NOMO-1 treated with DMSO at 0.1 percent for 48 hours (cell line): ENCODE results near the gene FOXP4.
A peak's percentile ranks its signal among the peaks of the same experiment; 100 is the strongest.

Experiments used
- DNase-seq: peaks from one replicate; lab custom pipeline; 2025; ENCODE audit not compliant: unreplicated experiment; lab: John Stamatoyannopoulos, UW

The FOXP4 gene

GRCh38 chr6:41546866-41547798, 951 bp downstream of the FOXP4 start:
- DNase-seq, result peak; percentile 5

- no peak for DNase-seq
Observed at GRCh38 chr6:41547799-41548097, 1.6 kb downstream of the FOXP4 start.

GRCh38 chr6:41548098-41548840, 2.1 kb downstream of the FOXP4 start:
- no peak for DNase-seq

DNA sequence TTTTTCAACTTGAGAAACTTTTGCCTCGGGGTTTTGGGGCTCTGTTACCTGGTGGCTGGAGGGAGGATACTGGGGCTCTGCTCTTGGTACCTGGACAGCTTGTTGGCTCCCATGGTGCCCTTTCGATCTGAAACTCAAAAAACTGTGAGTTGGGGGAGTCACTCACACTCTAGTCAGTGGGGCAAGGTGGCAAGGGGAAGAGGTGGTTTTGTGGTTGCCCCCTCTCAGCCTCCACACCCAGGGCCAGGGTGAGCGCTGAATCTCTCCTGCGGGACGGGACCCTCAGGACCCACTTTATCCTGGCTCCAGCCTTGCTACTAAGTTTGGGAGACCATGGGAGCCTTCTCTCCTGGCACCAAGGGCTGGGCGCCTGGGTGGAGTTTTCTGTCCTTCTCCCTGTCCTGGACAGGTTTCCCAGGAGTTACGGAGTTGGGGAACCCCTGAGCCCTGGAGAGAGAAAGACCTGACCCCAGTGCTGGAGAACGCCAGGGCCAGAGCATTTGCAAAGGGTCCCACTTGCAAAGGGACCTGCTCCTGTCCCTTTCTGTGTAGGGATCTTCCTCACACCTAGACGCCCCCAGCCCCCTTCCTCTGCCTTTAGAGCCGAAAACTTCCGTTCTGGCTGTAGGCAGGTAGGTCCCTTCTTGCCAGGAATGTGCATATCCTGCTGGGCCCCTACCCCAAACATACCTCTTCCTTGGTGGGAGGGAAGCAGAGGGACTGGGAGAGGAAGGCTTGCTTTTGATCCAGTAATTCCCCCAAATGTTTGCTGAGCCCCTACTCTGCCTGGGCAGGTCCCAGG, 2.9 kb downstream of the FOXP4 start:
- no peak for DNase-seq

DNA sequence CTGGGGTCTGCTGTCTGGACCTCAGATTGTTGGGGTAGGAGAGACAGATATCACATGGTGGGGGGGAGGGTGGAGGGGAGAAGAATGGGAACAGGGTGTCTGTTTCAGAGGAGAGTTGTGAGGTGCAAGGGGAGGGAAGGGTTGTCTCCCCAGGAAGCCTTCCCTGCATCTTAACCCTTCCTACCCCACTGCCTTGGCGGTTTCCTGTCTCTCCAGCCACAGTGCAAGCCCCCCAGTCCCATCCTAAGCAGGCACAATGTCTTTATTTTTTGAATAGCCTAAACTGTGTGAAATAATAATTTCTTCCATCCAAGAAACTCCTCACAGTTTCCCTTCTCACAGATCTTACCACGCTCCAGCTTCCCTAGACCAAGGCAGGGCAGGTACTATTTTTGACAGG, 3.5 kb downstream of the FOXP4 start:
- DNase-seq, result no peak

GRCh38 chr6:41551086-41551700, 5.0 kb downstream of the FOXP4 start:
- DNase-seq, result no peak

GRCh38 chr6:41551857-41552256, 5.7 kb downstream of the FOXP4 start:
- DNase-seq, result no peak

- no peak for DNase-seq
Observed at GRCh38 chr6:41552723-41553122, 6.5 kb downstream of the FOXP4 start.

DNA sequence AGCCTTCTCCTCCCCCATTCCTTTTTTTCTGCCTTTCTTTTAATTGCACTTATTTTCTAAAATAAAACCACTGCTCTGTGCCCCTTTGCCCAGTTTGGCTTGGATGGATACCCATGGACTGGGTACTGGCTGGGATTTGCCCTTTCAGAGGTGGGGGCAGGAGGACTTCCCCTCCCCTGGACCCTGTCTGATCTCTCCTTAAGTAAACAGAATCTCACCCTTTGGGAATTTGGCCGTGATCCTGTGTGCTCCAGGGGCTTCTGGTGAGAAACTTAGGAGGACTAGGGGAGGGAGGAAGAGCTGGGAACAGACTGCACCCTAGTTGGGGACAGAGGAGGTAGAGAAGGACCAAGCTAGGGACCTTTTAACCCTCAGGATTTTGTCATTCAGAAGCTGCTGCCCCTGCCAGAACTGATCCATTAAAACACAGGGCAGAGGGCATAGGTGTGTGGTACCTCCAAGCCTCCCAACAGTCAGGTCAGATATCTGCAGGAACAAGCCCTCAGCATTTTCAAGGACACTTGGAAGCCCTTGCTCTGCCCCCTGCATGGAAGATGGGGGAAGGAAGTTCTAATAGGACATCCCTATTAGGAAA, 7.3 kb downstream of the FOXP4 start:
- DNase-seq, result no peak

DNA sequence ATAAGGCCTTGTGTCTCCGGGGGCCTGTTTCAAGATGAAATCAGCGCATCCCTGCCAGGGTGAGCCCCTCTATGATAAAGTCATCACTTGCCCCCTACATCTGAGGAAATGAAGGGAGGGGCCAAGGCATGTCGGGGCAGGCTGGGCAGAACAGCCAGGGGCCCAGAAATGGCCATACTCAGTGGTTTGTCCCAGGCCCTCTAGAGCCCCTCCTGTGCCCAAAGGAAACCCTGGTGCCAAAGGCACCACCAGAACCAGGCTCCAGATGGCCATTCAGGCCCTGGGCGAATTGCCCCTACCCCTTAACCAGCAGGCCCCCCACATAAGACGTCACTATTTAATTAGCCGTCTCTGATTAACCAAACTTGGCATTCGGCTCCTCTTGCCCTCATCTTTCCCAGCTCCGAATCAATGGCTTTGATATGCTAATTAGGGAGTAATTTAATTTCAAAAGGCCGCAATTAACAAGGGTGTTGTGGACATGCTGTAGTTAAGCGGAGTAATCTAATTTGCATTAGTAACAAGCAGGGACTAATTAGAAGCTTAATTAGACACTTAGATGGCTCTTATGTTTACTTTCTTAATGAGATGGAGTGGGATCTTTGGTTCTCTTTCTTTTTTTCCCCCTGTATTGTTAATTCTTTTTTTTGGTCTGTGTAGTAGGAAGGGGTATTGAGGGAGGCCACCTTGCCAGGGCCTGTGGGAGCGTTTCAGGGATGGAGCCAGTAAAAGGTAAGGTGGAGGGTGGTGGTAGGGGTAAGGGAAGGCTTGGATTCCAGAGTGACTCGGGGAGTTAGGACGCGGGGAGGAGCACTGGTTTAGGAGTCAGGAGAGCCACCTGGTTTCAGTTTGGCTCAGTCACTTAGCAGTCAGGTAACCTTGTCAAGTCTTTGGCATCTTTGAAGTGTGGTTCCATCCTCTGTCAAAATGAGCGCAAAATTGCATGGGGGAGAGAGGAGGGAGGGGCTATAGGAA, 9.4 kb downstream of the FOXP4 start:
- DNase-seq, result no peak

GRCh38 chr6:41557335-41557734, 11.2 kb downstream of the FOXP4 start:
- no peak for DNase-seq

- no peak for DNase-seq
Observed at GRCh38 chr6:41558033-41558807, 12.0 kb downstream of the FOXP4 start.

DNA sequence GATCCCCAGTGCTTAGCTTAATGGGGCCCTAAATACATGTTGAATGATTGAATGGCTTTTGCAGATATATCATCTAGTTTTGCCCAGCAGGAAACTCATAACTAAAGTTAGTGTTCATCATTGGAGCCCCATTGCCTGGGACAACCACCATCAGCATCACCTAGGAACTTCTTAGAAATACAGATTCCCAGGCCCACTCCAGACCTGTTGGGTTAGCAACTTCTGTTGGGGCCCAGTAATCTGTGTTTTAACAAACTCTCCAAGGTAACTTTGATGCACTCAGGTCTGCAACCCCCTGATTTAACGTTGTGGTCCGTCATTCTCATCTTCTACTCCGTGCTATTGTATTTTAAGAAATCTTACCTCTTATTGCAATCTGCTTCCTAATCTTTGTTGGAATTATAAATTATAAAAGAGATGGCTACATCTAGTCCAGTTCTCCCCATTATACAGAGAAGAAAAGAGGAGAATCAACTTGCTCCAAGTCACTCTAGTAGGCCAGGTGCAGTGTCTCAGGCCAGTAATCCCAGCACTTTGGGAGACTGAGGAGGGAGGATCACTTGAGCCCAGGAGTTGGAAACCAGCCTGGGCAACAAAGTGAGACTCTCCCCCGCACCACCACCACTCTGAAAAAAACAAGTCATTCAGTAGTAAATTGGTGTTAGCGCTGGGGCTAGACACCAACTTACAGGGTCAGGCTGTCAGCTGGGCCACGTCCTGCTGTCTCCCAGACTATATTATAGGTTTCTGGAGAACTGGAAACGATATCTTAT, 13.7 kb downstream of the FOXP4 start:
- DNase-seq, result no peak

DNA sequence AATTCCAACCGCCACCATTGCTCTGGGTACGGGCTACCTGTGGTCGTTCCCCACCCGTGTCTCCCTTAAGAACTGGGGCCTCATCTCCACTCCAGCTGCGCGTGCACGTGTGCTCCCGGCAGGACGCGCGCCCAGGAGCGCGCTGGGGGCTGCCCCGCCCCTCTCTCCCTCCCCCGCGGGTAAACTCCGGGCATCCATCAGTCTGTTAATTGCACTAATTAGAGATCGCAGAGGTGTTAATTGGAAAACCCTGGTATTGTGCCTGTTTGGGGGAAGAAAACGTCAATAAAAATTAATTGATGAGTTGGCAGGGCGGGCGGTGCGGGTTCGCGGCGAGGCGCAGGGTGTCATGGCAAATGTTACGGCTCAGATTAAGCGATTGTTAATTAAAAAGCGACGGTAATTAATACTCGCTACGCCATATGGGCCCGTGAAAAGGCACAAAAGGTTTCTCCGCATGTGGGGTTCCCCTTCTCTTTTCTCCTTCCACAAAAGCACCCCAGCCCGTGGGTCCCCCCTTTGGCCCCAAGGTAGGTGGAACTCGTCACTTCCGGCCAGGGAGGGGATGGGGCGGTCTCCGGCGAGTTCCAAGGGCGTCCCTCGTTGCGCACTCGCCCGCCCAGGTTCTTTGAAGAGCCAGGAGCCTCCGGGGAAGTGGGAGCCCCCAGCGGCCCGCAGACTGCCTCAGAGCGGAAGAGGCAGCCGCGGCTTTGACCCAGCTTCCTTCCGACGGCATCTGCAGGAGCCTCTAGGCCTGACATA, 14.4 kb downstream of the FOXP4 start:
- DNase-seq, result peak; percentile 87

GRCh38 chr6:41561416-41561815, 15.2 kb downstream of the FOXP4 start:
- DNase-seq, result no peak

DNA sequence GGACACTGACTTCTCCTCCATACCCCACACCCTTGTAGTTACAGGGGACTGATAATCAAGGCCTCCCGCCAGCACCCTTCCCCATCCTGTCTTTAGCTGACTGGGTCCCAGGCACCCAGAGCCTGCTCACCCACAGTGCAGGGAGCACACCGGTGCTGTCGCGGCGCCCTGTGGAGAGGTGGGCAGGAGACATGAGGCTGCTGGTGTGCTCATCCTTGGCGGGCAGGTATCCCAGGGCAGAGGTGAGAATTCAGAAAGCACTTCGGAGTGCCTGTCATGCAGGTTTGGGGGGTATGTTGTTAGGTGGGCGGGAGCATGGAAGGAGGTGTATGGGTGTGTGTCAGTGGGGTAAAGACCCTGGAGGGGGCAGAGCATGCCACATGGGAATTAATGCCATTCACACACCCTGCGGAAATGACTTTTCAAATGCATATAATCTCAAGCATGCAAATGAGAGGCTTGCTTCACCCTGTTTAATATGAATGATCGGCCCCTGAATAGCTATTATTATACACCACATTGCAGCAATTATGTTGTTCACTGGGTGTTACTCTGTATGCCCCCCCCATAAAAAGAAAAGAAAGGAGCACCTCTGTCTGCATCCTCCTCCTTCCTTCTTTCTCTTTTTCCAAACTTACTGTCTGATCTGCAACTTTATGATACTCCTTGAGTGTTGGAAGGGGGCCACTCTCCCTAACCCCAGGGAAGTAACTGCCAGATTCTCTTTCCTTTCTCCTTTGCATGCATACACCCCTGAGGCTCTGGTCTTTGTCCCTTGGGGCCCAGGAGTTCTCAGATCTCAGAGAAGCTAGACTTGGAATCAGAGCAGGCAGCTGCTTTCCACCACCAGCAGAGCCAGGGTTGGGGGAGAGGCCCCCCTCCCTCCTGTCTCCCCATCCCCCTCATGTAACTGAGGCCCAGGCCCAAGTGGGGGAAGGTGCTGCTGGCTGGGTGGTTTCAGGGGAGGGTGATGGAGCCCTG, 16.0 kb downstream of the FOXP4 start:
- DNase-seq, result no peak
